HT1080 (cell line): Measurements from ENCODE around the gene SHROOM1. TPM values are rescaled to one million over a fixed set of nuclear protein-coding genes. Genes with fewer than 3 reads are reported as not detected.

ENCODE experiments used
- DNase-seq: peaks from one replicate; pipeline ENCODE4 v3.0.0-alpha.2; 2015; ENCODE audit warnings: low read depth
- total RNA-seq: library from RNA; depleted of rRNA; stranded (reverse); fragments of >200 nt; shearing (Covaris generic); gene quantifications from 2 replicates; pipeline ENCODE4 v1.2.3, GENCODE V29; 2014

The SHROOM1 gene
- total RNA-seq, 1 experiment from 2014 or later = 9.3 TPM

GRCh38 chr5:132854301-132854700, 23.9 kb upstream of the SHROOM1 start:
- no peak for DNase-seq

- no peak for DNase-seq
These were observed 23.3 kb upstream of the SHROOM1 start for GRCh38 chr5:132853790-132854189.

DNA sequence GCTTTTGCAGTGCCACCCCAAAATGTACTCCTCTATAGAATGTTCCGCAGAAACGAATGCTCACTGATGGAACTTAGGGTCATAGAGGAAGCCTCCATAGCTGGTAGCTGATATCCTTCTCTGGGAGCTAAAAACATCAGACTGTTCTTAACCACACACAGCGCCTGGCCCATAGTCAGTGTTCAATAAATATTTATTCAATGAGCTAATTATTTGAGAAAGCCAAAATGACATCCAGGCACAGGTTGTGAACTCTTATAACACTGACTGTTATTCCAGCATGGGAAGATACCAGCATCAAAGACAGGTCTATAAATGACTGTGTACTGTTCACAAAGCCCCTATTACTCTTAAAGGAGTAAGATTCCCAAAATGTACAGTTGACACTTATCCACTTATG, 22.9 kb upstream of the SHROOM1 start:
- no peak for DNase-seq

DNA sequence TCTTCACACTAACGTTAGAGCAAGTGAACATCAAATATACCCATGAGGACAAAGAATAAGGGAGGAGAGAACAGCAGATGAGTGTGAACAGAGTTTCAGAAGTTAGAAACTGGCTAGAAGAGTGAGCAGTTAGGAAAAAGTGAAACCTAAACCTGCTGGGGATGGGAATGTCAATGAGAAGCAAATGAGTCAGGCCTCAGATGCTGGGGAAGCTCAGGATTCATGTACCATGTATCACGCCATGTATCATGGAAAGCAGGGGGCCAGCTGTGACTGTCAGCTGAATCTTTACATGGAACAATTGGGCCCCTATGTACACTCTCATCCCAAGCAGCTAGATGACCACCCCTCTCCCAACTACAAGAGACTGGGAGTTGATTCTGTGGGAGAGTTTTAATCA, 19.6 kb upstream of the SHROOM1 start:
- peak; percentile 57 for DNase-seq

- no peak for DNase-seq
These were observed 18.9 kb upstream of the SHROOM1 start for GRCh38 chr5:132849347-132849746.

- no peak for DNase-seq
These were observed 17.8 kb upstream of the SHROOM1 start for GRCh38 chr5:132848270-132848669.

GRCh38 chr5:132841305-132841704, 10.9 kb upstream of the SHROOM1 start:
- peak; percentile 60 for DNase-seq

DNA sequence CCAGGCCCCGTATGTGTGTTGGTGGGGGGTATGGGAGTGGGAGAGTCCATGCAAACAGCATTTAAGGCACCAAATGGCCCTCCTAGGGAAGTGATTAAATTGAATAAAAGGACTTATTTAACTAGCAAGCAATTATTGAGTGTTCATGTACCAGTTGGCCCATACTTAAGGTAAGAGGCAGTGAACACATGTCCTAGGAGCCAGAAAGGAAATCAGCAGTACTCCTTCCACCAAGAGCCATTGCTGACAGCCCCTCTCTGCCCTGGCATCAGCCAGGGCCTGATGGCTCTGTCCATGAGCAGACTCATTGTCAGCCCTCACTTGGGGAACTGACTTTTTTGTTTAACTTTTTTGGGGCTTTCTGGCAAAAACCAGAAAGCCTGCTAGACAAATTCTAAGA, 10.4 kb upstream of the SHROOM1 start:
- no peak for DNase-seq

- no peak for DNase-seq
These were observed 9.9 kb upstream of the SHROOM1 start for GRCh38 chr5:132840313-132840712.

- DNase-seq = peak; percentile 46
These were observed 9.2 kb upstream of the SHROOM1 start for GRCh38 chr5:132839426-132840301.

DNA sequence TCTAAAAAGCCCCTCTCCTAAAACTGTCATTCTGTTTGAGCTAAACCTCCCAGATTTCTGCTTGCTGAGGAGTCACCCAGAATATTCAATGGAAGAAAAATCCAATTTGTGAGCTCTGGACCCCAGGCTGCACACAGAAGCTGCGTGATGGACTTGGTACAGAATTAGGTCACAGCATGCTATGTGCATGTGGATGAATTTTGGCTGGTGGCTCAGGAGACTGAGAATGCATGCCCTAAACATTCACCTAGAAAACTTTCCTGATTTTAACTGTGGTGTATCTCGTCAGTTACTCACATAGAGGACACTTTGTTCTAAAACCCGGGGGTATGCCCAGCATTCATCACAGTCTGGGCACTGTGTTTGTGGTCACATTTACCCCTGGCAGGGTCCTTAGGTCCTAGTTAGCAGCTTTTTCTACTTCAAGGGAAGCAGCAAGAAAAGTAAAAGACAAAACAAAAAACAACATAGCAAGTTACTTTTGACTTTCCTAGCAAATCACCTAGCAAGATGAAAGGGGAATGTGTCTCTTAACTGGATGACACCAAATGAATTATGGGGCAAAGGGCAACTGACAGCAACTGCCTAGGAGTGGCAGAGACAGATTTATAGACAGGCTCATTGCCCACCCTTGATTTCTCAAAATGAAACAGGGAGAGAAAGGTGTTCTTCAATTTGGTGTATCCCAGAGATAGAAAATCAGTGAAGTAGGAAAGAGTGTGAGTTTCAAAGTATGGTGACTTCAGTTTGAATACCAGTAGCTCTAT, 8.3 kb upstream of the SHROOM1 start:
- DNase-seq = no peak

GRCh38 chr5:132837868-132838267, 7.4 kb upstream of the SHROOM1 start:
- no peak for DNase-seq

GRCh38 chr5:132836852-132837251, 6.4 kb upstream of the SHROOM1 start:
- no peak for DNase-seq

DNA sequence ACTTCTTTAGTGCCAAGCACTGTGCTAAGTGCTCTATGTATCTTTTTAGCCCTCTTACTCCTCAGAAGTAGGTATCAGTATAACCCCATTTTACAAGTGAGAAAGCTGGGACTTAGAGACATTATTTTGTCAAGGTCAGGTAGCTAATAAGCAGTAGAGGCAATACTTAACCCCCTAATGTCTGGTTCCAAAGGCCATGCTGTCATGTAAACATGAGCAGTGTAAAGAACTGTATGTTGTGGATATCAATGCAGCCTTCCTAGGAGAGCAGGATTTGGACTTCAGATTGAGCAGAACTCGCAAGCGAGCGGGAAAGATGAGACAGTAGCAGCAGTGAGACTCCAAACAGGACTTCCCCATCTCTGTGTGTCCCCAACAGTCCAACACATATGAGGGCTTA, 3.6 kb upstream of the SHROOM1 start:
- no peak for DNase-seq

- no peak for DNase-seq
These were observed 2.2 kb upstream of the SHROOM1 start for GRCh38 chr5:132832612-132833011.

- DNase-seq = no peak
These were observed 831 bp upstream of the SHROOM1 start for GRCh38 chr5:132831095-132831860.

DNA sequence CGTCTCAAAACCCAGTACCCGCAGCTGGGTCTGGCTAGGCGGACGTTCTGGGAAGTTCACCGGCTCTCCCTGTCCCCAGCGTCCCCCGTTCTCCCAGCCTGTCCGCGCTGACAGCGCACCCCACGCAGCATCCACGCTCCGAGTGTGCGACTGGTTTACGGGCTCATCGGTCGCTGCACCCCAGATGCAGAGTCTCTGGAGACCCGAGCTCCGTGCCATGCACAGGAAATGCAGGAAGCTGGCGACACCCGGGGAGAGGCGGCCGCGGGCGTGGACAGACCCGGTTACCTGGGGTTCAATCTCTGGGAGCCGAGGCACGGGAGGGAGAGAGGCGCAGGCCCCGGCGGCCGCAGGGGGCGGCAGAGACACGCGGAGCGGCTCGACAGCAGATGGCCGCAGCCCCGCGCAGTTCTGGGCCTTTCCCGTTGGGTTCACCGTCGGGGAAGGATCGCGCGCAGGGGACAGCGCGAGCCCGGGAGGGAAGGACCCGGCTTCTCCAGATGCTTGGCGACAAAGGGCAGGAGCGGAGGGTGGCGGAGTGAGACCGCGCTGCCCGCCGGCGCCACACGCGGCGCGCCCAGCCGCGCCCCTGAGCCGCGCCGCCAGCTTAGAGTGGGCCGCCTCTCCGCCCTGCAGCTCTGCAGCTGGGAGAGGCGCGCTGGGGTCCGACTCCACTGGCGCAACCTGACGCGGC, 558 bp downstream of the SHROOM1 start:
- peak; percentile 66 for DNase-seq

- DNase-seq = no peak
These were observed 1.5 kb downstream of the SHROOM1 start for GRCh38 chr5:132828846-132829494.

DNA sequence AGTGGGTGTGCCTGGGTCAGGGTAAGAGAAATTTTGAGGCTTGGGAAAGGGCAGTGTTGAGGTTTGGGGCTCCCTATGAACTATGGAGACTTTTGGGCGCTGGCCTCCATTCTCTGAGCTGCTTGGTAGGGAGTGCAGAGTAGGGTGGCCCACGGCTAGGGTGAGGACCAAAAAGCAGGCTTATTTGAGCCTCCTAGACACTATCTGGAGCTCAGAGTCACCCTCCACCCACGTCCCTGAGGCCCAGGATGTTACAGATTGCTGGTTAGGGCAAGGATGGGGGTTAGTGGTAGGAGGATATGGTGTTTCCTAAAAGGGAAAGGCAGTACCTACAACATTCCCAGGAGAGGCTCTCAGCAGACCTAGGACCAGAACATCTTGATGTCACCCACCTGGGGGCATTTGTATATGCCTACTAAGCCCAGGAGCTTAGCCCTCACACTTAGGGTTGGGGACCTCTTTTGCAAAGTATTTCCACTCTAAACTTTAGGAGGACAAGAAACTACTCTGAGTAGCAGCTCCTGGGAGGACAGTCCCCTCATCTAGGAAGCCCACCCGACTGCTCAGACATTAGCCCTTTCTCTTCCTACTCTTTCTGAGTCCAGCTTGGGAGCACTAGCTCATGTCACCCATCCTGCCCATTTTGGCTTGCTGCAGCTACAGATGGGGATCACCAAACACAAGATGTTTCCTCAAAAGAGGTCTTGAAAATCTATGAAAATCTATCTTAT, 2.3 kb downstream of the SHROOM1 start:
- DNase-seq = no peak
